ENCODE measurements around the gene CLMN. TPM values are rescaled to one million over a fixed set of nuclear protein-coding genes. Genes with fewer than 3 reads are reported as not detected.

The CLMN gene
- total and polyA plus RNA-seq, 2 experiments from 2014 or later: 3.2 to 5.7 TPM

GRCh38 chr14:95345032-95345431 lies 25.3 kb upstream of the CLMN start:
- H3K36me3 Mint-ChIP-seq (ENCODE audit: low read depth): no peaks in the 10 kb centered on the region
- ATAC-seq (no peak), DNase-seq (ENCODE audit: low spot score) (no peak)
- Histone ChIP-seq H2AFZ (no peak overlapping the region), H3K27me3 (ENCODE audit: insufficient read depth) (no peaks in the 10 kb centered on the region), H3K36me3 (ENCODE audit: insufficient read depth) (no peaks in the 10 kb centered on the region), H3K4me1 (ENCODE audit: insufficient read depth) (no peaks in the 10 kb centered on the region), H3K4me2 (no peak overlapping the region), H4K20me1 (replicated peaks; ENCODE audit: insufficient read depth) (no peaks in the 10 kb centered on the region), H3K27ac (ENCODE audit: low read depth) (no peak overlapping the region), H3K79me2 (replicated peaks; ENCODE audit: insufficient read depth) (no peaks in the 10 kb centered on the region), H3F3A (replicated peaks; ENCODE audit: low read depth) (no peaks in the 10 kb centered on the region), H3K4me3 (no peak overlapping the region), H3K9me2 (ENCODE audit: insufficient read depth) (no peaks in the 10 kb centered on the region)
- peaks cover 4% of the 10 kb centered on the region for H3K27me3 Mint-ChIP-seq (ENCODE audit: insufficient read depth, low read depth, poor library complexity)
- H3K4me3 Mint-ChIP-seq: no peak overlapping the region
- no peaks in the 10 kb centered on the region; the same call in 1 of the 3 replicates for H3K4me1 Mint-ChIP-seq
- H3K27ac Mint-ChIP-seq: no peak overlapping the region
- H3K9me3 Mint-ChIP-seq: no peaks in the 10 kb centered on the region
- TF ChIP-seq ZNF331 (CRISPR knock-in tag; IDR thresholded peaks at IDR 0.05; ENCODE audit: low read depth) (no peak), JUNB (IDR thresholded peaks at IDR 0.05; ENCODE audit: unreplicated experiment) (no peak), ETS1 (IDR thresholded peaks at IDR 0.05) (no peak), EZH2phosphoT487 (IDR thresholded peaks at IDR 0.05; ENCODE audit: unreplicated experiment) (no peak), CREB1 (CRISPR knock-in tag; IDR thresholded peaks at IDR 0.05; ENCODE audit: low read depth) (no peak), NANOG (IDR thresholded peaks at IDR 0.05; ENCODE audit: borderline replicate concordance) (no peak), ZNF114 (CRISPR knock-in tag; IDR thresholded peaks at IDR 0.05) (no peak), EZH2 (IDR thresholded peaks at IDR 0.05; ENCODE audit: low read depth, unreplicated experiment) (no peak), STAT1 (IDR thresholded peaks at IDR 0.05; ENCODE audit: unreplicated experiment) (no peak), ZNF462 (CRISPR knock-in tag; IDR thresholded peaks at IDR 0.05) (no peak), CTCF (conservative IDR thresholded peaks at IDR 0.05; ENCODE audit: low read depth in 2 of 2) (no peak), POLR2AphosphoS5 (IDR thresholded peaks at IDR 0.05; ENCODE audit: low read depth) (no peak), REST (IDR thresholded peaks at IDR 0.05; ENCODE audit: unreplicated experiment) (no peak)
